ENCODE measurements around the gene OR1F1.

GRCh38 chr16:3170440-3171180 lies 17.4 kb upstream of the OR1F1 start:
- TF ChIP-seq, protein P1, sequence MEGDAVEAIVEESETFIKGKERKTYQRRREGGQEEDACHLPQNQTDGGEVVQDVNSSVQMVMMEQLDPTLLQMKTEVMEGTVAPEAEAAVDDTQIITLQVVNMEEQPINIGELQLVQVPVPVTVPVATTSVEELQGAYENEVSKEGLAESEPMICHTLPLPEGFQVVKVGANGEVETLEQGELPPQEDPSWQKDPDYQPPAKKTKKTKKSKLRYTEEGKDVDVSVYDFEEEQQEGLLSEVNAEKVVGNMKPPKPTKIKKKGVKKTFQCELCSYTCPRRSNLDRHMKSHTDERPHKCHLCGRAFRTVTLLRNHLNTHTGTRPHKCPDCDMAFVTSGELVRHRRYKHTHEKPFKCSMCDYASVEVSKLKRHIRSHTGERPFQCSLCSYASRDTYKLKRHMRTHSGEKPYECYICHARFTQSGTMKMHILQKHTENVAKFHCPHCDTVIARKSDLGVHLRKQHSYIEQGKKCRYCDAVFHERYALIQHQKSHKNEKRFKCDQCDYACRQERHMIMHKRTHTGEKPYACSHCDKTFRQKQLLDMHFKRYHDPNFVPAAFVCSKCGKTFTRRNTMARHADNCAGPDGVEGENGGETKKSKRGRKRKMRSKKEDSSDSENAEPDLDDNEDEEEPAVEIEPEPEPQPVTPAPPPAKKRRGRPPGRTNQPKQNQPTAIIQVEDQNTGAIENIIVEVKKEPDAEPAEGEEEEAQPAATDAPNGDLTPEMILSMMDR (IDR thresholded peaks at IDR 0.05) = no peak
- no peak for TF ChIP-seq POLR2A (IDR thresholded peaks at IDR 0.05)
